Cortex of kidney (tissue), 1 donor: Measurements from ENCODE around the gene ABCC1.

Experiments
- DNase-seq: peaks from one replicate; lab custom pipeline; 2025; lab: John Stamatoyannopoulos, UW

The ABCC1 gene

DNA sequence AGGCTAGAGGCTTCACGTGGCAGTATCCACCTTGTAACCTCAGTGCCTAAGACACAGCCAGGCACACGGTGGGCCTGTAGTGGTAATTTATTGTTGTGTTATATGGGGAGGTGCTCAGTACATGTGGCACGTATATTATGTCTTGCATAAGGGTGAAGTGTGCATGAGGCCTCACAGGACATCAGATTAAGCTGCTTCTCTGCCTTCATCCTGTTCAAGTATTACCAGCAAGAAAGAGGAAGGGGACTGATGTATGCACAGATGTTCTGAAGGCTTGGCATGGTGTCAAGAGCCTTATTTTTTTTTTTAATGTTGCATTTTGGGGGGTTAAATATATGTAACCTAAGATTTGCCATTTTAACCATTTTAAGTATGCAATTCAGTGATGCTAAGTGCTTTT, 71.6 kb downstream of the ABCC1 start:
- no peak for DNase-seq

DNA sequence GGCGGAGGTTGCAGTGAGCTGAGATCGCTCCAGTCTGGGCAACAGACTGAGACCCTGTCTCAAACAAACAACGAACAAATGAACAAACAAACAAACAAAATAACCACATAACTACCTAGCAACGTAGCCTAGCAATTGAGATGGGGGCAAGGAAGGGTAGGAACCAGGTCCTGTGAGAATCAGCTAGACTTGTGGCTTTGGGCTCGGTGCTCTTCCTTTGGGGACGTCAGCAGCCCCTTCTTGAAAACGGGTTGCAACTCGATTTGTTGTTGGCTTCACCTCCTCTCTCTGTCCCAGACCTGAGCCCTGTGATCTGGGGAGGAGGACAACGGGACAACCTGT, 72.2 kb downstream of the ABCC1 start:
- DNase-seq, result no peak

DNA sequence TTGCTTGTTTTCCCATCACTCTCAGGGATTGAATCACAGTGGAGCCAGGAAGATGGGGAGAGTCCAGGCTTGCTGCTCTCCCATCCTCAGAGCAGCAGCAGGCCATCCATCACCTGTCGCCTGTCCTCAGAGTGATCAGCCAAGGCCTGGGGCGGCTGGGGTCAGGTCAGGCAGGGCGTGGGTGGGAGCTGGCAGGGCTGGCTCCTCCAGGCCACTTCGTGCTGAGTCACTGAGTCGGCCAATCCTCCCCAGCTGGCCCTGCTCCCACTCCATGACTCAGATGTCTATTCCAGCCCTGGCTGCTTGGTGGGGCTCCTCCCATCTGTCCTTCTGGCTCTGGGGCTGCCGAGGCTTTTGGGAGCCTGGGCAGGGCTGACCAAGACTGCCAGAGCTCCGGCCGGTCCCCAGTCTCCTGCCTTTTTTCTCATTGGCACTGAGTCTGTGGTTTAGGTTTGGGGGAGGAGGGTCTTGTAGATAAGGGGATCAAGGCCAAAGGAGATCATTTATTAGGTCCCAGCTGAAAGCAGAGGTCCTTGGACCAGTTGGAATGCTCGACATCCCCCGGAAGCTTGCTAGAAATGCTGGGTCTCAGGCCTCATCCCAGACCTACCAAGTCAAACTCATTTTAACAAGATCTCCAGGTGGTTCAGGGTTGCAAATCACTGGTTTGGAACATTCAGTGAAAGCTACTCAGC, 72.7 kb downstream of the ABCC1 start:
- DNase-seq, result no peak

DNA sequence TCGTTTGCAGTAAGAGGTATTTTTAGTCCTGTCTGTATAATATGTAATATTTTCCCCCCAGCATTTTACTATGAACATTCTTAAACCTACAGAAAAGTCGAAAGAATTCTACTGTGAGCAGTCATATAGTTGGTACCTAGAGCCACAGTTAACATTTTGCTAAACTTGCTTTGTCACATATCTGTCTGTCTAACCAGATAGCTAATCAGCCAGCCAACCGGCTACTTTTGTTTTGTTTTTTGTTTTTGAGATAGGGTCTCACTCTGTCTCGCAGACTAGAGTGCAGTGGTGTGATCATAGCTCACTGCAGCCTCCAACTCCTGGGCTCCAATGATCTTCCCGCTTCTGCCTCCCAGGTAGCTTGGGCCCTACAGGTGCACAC, 73.3 kb downstream of the ABCC1 start:
- DNase-seq, result no peak

DNA sequence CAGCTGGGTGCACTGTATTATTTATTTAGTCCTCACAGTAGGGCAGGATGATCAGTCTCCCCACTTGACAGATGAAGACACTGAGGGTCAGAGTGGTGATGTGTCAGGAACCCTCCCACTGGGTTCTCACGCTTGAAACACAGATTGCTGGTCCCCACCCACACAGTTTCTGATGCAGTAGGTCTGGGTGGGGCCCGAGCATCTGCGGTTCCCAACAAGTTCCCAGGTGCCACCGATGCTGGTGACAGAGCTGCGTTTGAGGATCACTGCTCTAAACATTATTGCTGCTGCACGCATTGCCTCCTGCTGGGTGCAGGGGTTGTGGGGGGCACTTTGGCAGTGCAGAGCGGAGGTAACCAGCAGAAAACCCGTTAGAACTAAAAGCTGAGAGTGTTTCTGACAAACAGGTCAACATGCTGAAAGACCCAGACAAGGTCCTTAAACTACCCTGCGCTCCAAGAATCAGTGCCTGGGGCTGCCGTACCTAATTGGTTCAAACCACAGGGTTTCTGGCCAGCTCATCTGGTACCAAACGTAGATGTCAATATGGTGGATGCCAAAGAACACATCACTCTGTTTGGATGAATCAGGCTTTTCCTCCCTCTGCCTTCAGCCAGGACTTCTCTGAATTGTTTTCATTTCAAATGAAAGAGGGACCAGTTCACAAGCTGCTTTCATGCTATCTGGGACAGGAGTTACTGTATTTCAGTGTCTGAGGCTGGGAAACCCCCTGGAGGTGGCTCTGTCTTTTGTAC, 76.0 kb downstream of the ABCC1 start:
- no peak for DNase-seq

DNA sequence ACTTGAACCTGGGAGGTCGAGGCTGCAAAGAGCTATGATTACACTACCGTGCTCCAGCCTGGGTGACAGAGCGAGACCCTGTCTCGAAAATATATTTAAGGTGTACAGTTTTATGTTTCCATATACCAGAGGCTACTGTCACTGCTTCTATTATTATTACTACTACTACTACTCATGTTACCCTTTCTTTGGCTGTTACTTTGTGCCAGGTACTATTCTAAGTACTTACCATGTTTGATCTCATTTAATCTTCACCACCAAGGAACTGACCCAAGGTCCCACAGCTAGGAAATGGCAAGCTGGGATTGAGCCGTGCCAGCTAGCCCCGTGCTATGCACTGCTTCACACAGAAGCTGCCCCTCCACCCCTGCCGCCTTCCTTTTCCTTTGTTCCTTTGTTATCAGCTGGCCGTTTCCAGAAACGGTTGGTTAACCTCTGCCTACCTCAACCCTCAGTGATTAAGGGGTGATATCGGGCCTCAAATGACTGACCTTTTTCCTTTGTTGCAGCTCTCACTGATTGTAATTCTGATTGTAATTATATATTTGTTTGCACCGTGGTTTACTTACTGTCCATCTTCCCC, 78.4 kb downstream of the ABCC1 start:
- DNase-seq, result no peak

DNA sequence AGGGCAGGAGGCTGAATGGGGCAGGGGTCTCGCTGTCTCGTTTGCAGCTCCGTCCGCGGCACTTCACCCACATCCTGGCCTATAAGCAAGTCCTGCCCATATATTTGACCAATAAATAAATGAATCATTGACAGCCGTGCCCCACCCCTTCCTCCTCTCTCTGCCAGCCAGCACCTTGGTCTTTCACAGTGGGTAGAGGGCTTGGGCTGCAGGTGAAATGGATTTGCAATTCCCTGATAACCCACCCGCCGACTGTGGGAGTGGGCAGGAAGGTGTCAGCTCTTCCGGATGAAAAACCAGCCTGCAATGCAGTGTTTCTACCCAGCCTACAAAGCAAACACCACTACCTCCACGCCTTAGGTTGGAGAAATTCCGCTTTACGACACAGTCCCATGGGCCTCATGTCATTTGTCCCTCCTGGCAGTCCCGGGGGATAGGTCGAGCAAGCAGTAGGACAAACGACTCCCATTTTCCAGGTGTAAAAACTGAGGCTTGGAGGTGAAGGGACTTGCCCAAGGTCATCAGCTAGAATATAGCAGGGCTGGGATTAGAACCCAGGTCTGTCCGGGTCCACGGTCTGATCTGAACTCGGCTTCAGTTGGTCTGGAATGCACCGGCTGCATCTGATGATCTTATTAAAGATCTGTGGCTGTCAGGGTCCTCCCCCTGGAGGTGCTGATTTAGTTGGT, 79.0 kb downstream of the ABCC1 start:
- DNase-seq, result no peak

DNA sequence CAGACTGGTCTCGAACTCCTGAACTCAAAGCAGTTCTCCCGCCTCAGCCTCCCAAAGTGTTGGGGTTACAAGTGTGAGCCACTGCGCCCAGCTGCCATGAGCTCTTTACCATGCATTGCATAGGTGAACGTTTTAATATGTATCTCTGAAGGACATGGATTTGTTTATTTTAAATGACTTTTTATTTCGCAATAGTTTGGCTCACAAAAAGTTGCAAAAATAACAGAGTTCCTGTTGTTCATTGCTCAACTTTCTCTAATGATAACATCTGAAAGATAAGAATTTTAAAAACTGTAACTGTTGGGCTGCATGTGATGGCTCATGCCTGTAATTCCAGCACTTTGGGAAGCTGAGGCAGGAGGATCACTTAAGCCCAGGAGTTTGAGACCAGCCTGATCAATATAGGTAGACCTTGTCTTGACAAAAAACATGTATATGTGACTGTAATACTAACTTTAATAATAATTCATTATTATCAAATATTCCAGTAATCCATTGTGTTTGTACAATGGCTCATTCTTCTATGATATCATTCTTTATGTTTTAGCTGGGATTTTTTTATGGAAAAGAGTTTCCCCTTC, 80.1 kb downstream of the ABCC1 start:
- no peak for DNase-seq

DNA sequence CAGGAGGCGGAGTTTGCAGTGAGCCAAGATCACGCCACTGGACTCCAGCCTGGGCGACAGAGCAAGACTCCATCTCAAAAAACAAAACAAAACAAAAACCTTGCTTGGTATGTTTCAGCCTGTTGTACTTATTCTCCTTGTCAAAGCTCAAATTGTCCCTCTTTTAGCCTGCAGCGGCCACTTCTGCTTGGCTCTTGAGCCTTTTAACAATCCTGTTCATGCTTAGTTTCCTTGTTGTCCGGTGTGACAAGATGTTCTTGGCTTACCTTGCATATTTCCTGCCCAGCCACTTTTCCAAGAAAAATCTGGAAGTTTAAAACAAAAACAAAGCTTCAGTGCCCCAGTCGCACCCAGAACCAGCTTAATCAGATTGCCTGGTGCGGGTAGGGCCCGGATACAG, 81.0 kb downstream of the ABCC1 start:
- no peak for DNase-seq

DNA sequence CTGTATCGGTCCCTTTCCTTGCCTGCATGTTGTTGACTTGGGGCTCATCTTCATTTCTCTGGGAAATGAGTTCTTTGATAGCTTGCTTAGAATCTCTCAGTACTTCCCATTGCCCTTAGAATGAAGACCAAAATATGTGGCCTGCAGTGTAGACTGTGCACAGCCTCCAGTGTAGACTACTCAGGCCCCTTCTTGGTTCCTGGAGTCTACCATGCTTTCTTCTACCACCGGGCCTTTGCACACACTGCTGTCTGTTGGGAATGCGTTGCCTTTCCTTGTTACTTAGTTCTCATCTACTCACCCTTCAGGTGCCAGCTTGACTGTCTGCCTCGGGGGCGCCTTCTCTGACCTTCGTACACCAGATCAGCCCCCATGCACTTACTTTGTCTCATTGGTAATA, 82.0 kb downstream of the ABCC1 start:
- DNase-seq, result no peak

DNA sequence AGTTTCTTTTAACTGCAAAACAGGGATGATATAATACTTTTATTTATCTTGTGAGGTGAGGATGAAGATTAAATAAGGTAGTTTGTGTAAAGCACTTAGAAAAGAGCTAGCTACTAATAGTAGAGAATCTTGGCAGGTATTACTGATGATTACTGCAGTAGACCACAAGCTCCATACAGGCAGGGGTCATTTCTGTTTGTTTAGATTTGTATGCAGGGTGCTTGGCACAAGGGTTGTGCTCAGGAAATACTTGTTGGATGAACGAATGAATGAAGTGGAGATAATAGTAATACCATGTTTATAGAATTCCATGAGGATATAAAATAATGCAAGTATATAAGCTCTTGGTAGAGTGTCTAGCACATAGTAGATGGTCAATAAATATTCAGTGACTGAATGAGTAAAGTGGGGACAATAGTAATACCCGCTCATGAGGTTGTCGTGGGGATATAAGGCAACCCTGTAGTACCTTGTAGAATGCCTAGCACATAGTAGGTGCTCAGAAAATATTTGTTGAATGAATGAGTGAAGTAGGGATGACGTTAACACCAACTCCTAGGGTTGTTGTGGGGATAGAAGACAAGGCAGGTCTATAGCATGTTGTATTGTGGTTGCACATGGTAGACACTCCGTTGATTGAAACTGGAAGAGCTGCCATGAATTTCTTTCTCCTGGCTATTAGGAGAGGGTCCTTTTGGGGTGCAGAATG, 83.0 kb downstream of the ABCC1 start:
- DNase-seq, result no peak

DNA sequence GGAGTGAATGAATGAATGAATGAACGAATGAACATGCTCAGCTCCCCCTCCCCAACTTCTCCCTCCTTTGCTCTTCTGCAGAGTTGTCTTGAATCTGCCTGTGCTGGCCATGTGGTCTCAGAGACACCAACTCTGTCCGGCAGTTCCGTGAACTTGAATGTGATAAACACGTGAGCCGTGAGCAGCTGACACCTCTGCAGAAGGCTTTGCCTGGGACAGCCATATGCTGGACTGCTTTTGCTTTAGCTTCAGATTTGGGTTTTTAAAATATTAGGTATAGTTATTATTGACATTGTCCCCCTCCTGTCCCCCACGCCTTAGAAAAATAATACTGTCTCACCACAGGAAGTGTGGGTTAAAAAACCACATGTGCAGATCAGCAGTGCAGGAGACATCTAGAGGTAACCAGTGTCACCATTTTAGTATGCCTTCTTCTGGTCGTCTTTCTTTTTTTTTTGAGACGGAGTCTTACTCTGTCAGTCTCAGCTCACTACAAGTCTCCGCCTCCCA, 83.8 kb downstream of the ABCC1 start:
- DNase-seq, result no peak

DNA sequence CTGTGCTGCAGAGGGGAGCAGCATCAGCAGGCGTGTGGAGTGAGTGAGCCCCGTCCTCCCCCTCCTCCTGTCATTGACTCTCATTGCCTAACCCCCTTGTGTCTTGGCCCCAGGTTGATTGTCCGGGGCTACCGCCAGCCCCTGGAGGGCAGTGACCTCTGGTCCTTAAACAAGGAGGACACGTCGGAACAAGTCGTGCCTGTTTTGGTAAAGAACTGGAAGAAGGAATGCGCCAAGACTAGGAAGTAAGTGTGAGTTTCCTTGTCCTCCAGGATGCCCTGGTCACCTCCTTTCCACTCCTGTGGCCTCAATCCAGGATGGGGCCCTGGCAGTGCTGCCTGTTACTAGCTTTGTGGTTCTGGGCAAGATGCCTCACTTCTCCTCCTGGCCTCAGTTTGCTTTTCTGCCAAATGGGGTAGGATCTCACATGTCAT, 87.0 kb downstream of the ABCC1 start:
- no peak for DNase-seq

DNA sequence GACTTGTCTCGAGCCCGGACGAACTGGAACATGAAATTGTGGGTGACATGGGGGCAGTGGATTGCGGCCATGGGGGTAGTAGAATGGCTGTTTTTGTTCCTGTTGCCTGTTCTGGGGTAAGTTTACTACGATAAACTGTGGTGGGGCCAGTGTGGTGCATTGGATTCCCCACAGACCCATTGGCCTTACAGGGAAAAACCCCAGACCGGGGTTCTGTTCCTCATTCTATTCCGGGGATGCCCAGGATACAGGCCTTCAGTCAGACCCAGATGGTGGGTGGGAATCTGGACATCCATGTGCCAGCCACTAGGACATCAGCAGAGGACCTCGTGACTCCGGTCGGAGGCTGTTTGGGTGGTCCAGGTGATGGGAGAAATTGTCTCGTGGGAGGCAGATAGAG, 88.1 kb downstream of the ABCC1 start:
- DNase-seq, result no peak

DNA sequence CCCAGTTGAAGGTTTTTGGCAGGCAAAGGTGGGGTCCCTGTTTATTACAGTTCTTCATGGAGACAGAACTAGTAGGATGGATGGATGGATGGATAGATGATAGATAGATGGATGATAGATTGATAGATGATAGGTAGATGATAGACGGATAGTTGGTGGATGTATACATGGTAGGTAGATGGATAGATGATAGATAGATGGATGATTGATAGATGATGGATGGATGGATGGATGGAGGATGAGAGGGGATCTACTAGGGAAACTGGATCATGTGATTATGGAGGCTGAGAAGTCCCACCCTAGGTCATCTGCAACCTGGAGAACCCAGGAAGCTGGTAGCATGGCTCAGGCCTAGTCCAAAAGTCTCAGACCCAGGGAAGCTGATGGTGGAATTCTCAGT, 88.6 kb downstream of the ABCC1 start:
- no peak for DNase-seq

DNA sequence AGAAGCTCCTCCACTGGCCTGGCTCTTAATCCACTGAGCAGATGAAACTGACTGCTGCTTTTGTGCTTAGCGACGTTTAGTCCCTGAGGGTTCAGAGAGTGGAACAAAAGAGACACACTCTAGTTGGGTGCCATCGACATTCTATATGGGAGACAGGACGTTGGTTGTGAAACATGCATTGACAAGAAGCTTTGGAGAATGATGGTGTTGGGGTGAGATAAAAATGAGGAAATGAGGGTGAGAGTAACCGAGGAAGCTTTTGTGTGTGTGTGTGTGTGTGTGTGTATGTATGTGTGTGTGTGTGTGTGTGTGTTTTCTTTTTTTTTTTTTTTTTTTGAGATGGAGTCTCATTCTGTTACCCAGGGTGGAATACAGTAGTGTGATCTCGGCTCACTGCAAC, 89.5 kb downstream of the ABCC1 start:
- DNase-seq, result no peak

DNA sequence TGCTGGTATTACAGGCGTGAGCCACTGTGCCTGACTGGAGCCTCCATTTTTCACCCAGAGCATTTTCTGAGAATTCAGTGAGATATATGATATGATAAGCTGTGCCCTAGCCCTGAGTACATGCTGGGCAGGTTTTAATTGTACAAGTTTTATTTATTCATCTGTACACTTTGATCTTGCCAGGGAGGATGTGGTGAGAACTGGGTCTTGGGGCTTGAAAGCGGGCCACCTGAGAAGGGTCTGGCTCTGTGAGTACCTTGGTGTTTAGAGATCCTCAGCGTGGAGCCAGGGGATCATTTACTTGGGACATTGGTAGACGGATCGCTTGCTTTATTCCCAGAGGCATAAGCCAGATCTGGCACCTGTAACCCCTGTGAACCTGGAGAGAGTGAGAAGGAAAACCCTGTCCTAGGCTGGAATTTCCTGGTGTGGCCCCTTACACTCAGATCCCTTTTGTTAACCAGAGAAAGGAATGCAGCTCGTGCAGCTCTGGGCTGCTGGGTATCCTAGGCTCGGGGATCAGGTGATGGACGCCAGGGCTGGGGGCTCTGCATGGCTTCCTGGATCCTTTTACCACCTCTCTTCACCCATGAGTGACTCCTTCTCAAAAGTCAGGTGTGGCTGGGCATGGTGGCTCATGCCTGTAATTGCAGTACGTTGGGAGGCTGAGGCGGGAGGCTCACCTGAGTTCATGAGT, 91.9 kb downstream of the ABCC1 start:
- no peak for DNase-seq

DNA sequence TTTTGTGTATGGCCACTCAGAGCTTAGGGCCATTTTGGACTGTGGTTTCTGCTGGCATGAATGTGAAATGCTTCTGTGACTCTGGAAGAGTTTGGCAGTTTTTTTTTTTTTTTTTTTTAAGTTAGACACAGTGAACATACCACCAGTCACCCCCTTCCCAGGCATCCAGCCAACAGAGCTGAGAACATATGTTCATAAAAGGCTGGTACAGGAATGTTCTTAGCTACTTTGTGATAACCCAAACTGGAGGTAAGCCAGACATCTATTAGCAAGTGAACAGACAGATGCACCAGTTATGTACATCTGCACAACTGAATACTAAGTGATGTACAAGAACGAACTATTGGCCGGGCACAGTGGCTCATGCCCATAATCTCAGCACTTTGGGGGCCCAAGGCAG, 92.7 kb downstream of the ABCC1 start:
- DNase-seq, result no peak

DNA sequence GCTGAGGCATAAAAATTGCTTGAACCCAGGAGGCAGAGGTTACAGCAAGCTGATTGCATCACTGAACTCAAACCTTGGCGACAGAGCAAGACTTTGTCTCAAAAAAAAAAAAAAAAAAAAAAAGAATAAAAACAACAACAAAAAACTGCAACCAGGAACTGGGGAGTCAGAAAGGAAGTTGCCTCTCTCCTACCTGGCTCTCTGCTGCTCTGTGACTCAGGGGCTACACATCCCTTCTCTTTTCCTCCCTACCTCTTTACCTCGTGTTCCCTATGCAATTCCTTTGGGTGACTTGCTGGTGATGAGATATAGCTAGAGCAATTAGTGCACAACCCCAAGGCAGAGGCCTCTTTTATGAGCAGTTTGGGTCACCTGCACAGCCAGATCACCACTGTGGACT, 95.9 kb downstream of the ABCC1 start:
- DNase-seq, result no peak

DNA sequence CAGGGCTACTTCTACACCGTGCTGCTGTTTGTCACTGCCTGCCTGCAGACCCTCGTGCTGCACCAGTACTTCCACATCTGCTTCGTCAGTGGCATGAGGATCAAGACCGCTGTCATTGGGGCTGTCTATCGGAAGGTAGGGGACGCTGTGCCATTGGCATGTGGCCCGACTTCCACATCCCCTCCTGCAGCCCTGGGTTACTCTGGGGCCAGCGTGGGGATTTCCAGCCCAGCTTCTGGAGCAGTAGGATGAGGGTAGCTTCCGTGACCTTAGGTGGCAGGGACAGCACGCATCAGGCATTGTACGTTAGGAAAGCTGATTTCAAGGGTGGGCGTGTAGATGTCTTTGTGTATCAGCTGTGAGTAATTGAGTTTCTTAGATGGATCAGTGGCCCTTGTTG, 96.5 kb downstream of the ABCC1 start:
- no peak for DNase-seq

DNA sequence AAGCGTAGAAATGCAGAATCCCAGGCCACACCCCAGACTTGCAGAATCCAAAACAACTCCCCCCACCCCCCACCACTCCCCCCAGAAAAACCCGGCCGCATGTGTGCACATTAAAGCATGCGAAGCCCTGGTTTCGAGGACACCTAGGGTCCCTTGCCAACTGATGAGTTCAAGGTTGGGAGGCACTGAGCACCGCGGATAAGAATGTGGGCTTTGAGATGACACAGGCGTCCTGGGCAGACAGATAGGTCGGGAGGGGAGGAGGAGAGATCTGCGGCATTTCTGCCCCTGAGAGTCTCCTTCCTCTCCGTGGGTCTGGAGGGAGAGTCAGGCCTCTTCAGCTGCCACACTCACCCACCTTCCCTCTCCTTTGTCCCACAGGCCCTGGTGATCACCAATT, 98.3 kb downstream of the ABCC1 start:
- DNase-seq, result no peak
